CD1c-positive myeloid dendritic cell (primary cell): ENCODE results near the gene C3orf38.
"Not testable (repeated sequence)": the region's sequence is repeated elsewhere in the genome, so short reads cannot be mapped to it uniquely, and the experiment has no call there.

Experiments used
- DNase-seq: peaks from one replicate; pipeline ENCODE4 v3.0.0-alpha.2; 2016; ENCODE audit errors: extremely low spot score

The C3orf38 gene

DNA sequence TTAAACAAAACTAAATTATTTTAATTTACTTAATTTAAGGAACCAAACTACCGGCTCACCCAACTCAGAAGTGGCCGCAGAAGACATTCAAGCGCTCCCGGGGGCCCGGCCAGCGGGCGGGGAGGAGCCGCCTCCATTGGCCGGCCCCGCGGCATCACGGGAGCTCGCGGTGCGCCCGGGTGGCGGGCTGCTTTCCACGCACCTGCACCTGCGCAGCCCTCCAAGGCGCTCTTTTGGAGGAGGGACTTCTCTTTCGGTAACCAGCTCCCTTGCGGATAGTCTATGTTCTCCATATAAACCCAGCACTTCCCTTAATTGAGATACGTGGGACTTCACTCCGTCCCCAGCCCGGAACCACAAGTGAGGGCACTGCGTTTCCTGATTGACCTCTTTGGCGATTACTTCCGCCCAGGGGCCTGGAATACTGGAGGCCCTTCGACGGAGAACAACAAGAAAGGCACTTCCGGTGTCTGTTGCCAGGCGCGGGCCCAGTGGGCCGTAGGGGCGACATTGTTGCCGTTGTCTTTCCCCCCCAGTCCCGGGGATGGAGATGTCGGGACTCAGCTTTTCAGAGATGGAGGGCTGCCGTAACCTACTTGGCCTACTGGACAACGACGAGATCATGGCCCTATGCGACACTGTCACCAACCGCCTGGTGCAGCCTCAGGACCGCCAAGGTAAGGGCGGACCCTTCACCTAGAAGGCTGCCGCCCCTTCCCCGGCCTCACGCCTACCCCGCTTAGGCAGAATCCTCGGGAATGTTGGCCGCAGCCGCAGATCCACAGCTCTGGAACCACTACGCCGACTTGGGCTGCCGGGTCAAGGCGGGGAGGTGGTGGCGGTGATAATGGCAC, at the start of gene C3orf38:
Gene C3orf38, plus strand, starts transcription at position 451 of the 854 bp plus-strand sequence. Its CDS starts 94 bp downstream, at position 545.
- DNase-seq: peak; percentile 94

DNA sequence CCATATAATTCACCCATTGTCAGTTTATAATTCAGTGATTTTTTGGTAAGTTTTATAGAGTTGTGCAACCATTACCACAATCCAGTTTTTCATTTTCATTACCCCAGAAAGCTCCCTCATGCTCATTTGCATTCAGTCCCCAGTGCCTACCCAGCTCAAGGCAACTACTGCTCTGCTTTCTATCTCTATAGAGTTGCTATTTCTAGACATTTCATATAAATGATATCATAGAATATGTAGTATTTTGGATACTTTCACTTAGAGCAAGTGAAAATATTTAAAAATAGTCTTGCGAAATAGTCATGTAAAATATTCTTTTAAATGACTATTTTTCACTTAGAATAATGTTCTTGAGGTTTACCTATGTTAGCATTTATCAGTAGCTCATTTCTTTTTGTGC, 48.6 kb upstream of the C3orf38 start:
- DNase-seq: no peak

DNA sequence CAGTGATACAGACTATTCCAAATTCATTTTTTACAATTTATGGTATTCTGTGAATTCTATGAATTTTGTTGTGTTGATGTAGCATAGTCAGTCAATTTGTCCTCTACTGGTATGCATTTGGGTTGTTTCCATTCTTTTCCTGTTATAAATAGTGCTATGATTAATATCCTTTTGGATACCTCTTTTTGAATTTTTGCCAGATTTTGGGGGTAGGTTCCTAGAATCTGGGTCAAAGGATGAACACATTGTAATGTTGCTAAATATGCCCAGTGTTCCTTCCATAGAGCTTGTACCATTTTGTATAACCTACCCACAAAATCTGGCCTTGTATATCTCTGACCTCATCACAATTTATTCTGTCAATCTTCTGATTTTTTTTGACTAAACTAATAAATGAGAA, 44.4 kb upstream of the C3orf38 start:
- no peak for DNase-seq

DNA sequence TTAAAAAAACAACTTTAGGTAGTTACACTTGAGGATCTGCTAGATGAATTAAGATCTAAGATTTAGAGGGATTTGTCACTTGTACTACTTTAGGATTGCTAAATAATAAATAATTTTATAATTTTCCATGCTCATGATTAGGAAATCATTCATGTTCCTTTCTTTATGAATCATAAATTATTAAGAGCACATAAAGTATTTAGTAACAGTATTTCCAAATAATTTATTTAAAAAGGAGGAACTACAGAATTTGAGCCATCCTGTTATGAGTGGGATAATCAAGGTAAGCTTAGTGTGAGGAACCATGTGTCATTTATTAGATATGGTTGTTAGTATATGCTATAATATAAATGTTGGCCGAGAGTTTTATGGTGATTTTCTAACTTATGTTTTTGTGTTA, 37.5 kb upstream of the C3orf38 start:
- peak; percentile 52 for DNase-seq

DNA sequence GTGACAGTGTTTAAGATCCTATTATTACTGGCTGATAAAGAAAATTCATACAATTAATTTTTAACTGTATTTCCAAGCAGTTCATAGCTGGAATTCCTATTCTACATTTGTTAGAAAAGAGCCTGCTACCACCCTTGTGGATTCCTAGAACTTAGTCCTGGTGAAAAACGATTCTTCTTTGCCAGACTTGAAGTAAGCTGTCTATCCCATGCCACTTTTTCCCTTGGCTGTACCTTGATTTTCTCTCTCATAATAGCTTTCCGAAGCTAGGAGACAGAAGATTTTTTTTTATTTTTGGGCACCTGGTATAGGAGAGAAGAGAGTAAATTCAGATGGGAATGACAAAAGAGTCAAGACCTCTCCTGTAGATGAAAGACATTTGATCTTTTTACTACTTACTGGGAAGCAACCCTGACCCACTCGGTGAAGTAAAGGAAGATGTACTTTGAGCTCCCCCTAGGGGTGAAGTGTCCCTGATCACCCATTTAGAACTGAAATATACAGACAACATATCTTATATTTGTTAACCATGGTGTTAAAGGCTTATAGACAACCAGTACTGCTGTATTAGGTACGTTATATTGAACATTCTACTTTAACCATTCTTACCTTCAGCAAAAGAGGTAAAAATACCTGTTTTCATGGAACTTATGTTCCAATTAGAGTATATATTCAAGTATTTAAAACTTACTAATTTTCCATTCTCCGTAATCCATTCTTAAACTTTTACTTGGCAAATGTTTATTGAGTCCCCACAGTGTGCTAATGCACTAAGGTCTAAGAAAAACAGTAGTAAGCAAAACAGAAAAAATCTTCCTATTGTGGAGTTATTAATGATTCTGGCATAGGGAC, 36.2 kb upstream of the C3orf38 start:
- DNase-seq: peak; percentile 75

DNA sequence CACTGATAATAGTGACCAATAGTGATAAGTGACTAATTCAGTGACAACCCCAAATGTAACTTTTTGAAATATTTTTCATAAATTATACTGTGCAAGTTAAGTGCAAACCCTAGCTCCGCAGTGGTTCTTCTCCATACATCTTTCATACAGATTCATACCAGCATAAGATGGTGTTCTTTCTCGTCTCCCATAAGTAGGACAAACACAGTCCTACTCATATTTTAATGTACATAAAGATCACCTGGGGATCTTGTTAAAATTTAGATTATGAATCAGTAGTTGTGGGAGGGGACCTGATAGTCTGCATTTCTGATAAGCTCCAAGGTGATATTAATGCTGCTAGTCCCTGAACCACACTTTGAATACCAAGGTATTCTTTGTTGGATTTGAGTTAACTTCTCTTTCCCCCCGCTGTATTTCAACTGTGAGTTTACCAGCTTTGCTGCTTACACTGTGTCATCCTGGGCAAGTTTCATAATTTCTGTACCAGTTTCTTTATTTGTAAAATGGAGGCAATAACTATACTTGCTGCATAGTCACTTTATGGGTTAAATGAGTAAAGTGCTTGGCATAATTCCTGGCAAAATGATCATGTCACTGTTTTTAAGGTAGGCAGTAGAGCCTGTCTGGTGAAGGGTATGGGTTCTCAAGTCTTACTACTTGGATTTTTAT, 34.7 kb upstream of the C3orf38 start:
- no peak for DNase-seq

DNA sequence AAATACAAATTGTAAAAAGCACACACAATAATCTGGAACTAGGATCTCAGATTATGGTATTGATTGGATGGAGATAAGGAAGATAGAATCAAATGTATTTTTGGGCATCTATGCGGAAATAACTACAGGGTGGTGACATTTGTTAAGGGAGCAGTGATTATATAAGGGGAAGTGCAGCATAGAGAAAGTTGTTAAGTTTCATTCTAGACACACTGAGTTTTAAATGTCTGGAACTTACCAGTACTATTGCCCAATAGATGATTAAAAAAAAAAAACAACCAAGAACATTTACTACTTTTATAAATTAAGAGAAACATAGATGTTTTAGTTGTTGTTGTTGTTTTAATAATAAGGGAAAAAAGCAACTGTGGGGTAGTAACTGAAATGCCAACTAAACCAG, 32.1 kb upstream of the C3orf38 start:
- no peak for DNase-seq

DNA sequence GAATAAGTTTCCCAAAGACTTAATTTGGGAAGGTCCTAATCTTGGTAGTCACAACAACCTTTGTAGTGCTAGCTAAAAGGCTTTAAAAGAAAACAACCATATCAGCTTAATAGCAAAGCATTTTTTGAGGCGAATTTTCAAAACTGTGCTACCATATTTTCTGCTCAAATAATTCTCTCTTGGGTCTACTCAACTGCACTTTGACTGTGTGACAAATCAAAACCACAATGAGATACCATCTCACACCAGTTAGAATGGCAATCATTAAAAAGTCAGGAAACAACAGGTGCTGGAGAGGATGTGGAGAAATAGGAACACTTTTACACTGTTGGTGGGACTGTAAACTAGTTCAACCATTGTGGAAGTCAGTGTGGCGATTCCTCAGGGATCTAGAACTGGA, 31.2 kb upstream of the C3orf38 start:
- DNase-seq: not testable (repeated sequence)

DNA sequence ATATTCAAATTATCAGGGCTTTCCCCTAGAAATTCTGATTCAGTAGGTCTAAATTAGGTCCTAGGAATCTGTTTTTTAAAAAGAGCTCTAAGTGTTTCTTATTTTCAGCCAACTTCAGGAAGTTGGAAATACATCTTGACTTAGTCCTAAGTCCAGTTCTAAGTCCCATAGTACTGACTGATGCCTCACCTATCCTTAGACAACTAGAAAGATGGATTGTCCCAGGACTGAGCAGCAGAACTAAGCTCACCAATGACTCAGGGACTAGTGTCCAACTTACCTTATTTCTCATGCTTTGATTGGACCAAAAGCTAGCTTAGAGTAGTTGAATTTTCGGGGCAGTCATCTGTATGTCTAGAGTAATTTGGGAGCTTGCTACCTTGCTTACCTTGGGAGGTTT, 26.2 kb upstream of the C3orf38 start:
- no peak for DNase-seq

DNA sequence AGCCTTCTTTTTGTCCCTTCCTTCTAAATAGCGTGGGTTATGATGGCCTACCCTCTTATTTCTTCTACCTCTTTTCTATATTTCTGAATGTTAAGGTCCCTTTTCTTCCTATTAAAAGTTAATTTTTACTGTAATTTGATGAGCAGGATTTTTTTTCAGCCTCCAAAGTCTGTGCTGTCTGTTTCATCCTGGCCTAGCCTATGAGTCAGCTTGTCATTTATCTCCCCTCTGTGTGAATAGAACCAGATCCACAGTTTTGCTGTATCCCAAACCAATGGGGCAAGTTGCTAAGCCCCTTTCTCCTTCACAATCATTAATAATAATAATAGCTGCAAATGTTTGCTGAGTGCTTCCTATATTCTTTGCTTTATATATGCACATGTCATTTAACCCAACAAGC, 18.1 kb upstream of the C3orf38 start:
- no peak for DNase-seq

DNA sequence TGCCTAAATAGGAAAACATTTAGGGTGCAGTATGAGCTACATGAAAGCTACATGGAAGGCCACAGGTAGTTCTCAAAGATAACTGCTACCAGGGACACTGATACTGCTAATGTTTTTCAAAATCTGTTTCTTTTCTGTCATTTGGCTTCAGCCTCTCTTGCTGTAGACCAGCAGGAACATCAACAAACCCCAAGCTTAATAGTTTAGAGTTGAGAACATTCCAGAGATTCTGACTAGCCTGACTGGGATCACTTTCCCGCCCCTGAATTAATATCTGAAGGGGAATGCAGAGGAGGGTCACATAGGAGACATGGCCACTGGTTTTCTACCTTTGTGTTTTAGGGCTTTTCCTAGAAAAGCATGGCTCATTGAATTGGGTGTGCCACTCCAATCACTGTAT, 16.9 kb upstream of the C3orf38 start:
- no peak for DNase-seq

DNA sequence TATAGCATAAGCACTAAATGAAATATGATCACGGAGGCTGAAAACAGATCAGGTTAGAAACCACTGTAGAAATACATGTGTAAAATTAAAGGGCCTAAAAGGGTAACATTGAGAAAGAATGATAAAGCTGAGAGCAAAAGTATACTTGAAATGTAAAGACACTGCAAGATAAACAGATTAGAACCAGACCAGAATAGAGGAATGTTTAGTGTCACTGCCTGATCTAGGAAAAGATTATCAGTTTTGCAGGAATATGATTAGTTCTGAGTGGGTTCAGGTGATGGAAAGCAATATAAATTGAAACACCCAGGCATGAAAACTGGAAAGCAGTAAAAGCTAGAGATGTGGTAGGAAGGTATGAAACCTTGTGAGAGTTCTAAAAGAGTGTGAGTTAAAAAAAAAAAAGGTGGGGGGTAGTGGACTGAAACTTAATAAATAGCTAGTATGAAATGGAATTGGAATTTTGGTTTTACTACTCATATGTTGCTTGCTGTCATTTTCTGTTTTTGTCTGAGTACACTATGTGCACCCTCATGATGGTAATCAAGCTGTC, 16.0 kb upstream of the C3orf38 start:
- DNase-seq: no peak

DNA sequence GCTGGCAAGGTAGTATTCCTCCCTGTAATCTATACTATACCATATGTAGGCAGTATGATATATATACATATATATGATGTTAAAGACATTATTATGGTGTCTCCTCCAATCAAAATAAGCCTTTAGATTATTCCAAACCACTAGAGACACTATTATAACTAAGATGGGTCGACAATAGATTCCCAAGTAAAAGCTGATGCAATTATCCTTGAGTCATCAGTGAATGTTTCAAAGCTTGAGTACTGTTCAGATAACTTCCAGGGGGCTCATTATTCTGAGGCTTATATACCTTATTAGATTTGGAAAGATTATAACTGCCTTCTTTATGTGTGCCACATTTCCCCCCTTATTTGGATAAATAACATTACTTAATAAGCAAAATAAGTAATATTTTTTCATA, 11.9 kb upstream of the C3orf38 start:
- DNase-seq: no peak

DNA sequence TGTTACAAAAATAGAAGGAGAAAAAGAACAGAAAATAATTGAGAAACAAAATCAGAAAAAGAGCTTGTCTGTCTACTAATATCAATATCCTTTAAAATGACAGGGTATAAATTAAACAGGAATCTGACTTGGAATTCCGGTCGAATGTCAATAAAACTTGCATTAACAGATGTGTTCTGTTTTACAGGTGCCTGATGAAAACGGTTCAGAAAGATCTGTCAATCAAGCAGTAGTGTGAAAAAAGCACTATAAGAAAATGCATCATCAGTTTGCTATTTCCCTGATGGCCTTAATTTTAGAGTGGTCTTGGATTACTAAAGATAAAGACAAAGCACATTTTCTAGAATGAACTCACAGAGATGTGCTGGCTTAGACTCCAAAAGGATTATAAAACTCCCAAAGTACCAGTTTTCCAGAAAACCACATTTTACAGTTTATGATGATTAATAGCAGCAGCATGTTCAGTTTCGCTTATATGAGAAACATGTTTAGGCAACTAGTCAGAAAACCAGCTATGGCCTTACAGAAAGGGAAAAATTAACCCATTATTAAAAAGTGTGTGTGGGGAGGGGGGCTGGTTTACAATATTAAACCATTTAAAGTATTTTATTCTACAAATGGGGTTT, 8.2 kb upstream of the C3orf38 start:
- no peak for DNase-seq

DNA sequence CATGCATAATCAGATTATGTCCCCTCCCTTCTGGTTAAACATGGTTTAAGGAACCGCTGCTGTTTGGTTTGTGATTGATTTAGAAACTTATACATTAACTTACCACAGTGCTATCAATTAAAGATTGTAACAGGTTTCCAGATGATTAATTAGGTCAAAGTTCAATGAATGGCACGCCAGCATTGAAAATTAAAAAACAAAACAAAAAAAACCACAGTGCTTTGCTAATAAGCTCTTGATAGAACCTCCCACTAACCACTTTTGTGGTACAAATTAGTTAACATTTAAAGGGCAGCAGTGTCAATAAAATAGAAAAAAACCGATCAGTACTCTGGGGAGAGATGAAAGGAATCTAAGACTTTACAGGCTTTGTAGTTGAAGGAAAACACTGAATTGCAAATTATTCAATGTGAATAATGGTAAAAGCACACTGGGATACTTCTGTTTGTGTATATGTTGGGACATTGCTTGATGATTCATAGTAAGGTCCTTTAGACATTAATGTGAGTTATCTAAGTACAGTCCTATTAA, 7.6 kb upstream of the C3orf38 start:
- no peak for DNase-seq

DNA sequence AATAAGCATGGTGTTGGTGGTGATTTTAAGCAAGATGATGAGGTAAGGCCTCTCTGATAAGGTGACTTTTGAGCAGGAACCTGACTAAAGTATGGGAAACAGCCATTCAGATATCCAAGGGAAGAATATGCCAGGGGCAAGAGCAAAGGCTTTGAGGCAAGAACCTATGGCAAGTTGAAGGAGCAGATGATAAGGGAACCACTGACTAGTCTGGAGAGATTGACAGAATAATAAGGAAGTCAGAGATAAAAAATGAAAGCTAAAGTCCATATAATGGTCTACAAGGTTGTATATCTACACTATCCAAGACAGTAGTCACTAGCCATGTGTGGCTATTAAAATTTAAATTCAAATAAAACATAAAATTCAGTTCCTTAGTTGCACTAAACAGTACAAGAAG, 2.5 kb upstream of the C3orf38 start:
- no peak for DNase-seq

DNA sequence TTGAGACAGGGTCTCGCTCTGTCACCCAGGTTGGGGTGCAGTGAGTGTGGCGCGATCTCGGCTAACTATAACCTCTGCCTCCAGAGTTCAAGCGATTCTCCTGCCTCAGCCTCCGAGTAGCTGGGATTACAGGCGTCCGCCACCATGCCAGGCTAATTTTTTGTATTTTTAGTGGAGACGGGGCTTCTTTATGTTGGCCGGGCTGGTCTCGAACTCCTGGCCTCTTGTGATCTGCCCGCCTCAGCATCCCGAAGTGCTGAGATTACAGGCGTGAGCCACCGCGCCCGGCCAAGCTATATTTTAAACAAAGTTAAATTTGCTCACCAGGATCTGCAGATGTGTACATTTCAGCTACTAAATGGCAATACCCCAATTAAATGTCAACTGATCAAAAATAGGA, 1.1 kb upstream of the C3orf38 start:
- DNase-seq: no peak

DNA sequence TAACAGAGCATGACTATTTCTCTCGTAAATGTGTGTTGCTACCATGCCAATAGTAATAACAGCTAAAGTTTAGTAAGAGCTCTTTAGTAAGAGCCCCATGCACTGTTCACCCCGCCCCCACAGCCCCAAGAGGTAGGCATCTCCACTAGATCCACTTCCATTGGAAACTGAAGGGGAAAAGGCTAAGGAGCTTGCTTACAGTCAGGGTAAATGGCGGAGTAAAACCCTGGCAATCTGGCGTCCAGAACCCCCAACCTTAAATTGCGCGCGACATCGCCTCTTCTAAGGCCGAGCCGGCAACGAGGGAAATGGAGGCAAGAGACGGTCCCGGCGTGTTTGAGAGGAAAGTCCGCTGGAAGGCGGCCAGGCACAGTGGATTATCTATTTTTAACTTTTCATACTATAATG, 654 bp upstream of the C3orf38 start:
- DNase-seq: peak; percentile 49

DNA sequence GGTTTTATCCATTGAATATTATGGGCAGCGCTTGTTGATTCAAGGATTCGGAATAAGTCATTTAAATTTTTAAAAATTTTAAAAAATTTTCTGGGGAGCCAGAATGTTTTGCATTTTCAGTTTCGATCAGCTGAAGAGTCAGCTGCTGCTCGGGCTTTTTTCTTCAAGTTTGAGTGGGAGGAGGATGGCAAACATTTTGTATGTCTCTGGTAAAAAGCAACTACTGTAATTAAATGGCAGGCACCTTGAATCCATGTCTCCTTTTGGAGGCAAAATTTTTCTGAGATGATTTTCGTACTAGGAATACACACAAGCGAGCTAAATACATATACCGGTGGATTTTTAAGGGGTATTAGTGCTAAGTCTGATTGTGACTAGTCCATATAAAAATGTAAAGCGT, 612 bp downstream of the C3orf38 start:
- peak; percentile 72 for DNase-seq

DNA sequence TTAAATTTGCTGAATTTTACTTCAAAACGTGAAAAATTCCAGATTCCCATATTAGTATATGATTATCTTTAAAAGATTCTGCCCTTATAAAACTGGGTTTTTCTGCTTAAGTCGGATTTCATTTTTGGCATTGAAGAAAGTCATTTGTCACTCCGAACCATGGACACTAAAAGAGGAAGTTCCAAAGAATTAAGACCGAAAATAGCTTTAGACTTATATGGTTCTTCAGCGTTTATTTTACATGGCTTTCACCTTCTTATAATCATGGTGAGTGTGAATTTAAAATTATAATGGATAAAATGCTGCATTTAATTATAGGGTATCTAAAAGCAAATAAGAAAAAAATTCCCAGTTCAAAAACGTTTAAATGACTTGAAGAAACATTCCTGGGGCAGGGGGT, 1.0 kb downstream of the C3orf38 start:
- DNase-seq: peak; percentile 59

DNA sequence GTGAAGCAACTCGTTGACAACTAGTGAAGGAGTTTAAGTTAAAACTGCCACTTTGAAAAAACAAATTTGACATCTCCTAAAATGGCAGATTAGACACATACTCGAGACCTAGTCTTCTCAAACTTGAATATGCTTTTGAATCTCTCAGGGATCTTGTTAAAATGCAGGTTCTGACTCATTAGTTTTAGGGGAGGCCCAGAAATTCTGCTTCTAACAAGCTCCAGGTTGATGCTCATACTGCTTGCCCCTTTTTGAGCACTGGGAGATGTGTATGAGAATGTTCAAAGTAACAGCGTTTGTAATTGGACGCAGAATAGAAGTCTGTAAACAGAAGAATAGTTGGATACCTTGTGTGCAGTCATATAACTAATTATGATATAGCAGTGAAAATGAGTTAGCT, 1.6 kb downstream of the C3orf38 start:
- peak; percentile 6 for DNase-seq
